ENCODE measurements around the gene FAM186B.

The FAM186B gene

GRCh38 chr12:49604856-49605255 lies 583 bp downstream of the FAM186B start:
- DNase-seq, result no peak

GRCh38 chr12:49603721-49604120 lies 1.7 kb downstream of the FAM186B start:
- DNase-seq, result no peak

- no peak for DNase-seq
Measured at GRCh38 chr12:49599961-49600360, 5.5 kb downstream of the FAM186B start.

GRCh38 chr12:49598527-49598926 lies 6.9 kb downstream of the FAM186B start:
- no peak for DNase-seq

GRCh38 chr12:49588721-49589516 lies 16.5 kb downstream of the FAM186B start:
- DNase-seq, result no peak

- no peak for DNase-seq
Measured at GRCh38 chr12:49588281-49588680, 17.2 kb downstream of the FAM186B start.

- no peak for DNase-seq
Measured at GRCh38 chr12:49587174-49587908, 18.1 kb downstream of the FAM186B start.

GRCh38 chr12:49585477-49586459 lies 19.7 kb downstream of the FAM186B start:
- no peak for DNase-seq

GRCh38 chr12:49584591-49584990 lies 20.8 kb downstream of the FAM186B start:
- DNase-seq, result no peak

GRCh38 chr12:49583366-49584094 lies 21.9 kb downstream of the FAM186B start:
- DNase-seq, result no peak

- no peak for DNase-seq
Measured at GRCh38 chr12:49582850-49583249, 22.6 kb downstream of the FAM186B start.

GRCh38 chr12:49582201-49582600 lies 23.2 kb downstream of the FAM186B start:
- DNase-seq, result no peak

GRCh38 chr12:49580572-49581535 lies 24.6 kb downstream of the FAM186B start:
- peak; percentile 57 for DNase-seq

GRCh38 chr12:49578471-49579112 lies 26.8 kb downstream of the FAM186B start:
- DNase-seq, result no peak

GRCh38 chr12:49577589-49578315 lies 27.7 kb downstream of the FAM186B start:
- DNase-seq, result no peak

- no peak for DNase-seq
Measured at GRCh38 chr12:49568442-49569162, 36.8 kb downstream of the FAM186B start.

- peak; percentile 87 for DNase-seq
Measured at GRCh38 chr12:49567611-49568441, 37.6 kb downstream of the FAM186B start, which contains the start of gene MCRS1. Gene MCRS1, minus strand, starts transcription at chr12:49568142. Its CDS starts 1,411 bp downstream, at chr12:49566731.

- no peak for DNase-seq
Measured at GRCh38 chr12:49567302-49567610, 38.2 kb downstream of the FAM186B start.

Data from activated CD8-positive, alpha-beta memory T cell treated with anti-CD3 and anti-CD28 coated beads, Interleukin-2, amount 50 U/mL, for 4 hours (primary cell).